ENCODE measurements around the gene CLNK. TPM values are rescaled to one million over a fixed set of nuclear protein-coding genes. Genes with fewer than 3 reads are reported as not detected.
A peak's percentile ranks its signal among the peaks of the same experiment; 100 is the strongest.

Gene CLNK
- total RNA-seq, 4 donors from 2014 or later: under 0.01 to 0.73 TPM; not detected in 2

DNA sequence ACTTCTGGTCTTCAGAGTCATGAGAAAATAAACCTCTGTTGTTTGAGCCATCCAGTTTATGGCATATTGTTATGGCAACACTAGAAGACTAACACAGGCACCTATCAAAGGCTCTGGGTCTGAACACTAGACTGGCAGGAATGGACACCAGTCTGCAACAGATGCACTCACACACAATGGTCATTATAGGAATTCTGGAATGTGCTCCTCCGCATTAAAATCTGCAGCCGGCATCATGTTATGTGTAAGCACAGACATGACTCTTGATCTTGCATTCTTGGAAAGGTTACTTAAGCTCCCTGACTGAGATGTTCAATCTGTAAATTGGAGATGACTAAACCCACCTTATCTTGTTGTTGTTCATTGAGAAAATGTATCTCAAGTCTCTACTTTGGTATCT lies 115.1 kb downstream of the CLNK start:
- Histone ChIP-seq H3K27ac (no peak overlapping the region), H3K27me3 (no peaks in the 10 kb centered on the region), H3K36me3 (no peaks in the 10 kb centered on the region), H3K9me3 (peaks cover 0 to 4% (median 0%) of the 10 kb centered on the region in 3 donors), H3K4me3 (no peak overlapping the region), H3K4me1 (no peaks in the 10 kb centered on the region)
- ATAC-seq: no peak
- TF ChIP-seq POLR2A (IDR thresholded peaks at IDR 0.05): no peak
- TF ChIP-seq EP300 (IDR thresholded peaks at IDR 0.05): no peak
- no peak for TF ChIP-seq CTCF (IDR thresholded peaks at IDR 0.05)
- TF ChIP-seq POLR2AphosphoS5 (IDR thresholded peaks at IDR 0.05): no peak
- WGBS, 2 donors (ENCODE audit: low coverage in 1 of 2): 85% methylated on average over 2 of the region's 2 CpGs; no CpG with 5 or more reads in 1 of the 2 donors

GRCh38 chr4:10567766-10568165 lies 116.8 kb downstream of the CLNK start:
- TF ChIP-seq POLR2AphosphoS5 (IDR thresholded peaks at IDR 0.05) (no peak), POLR2A (IDR thresholded peaks at IDR 0.05) (no peak)
- H3K4me3 ChIP-seq: no peak overlapping the region
- no peaks in the 10 kb centered on the region for H3K27me3 ChIP-seq
- no peak for ATAC-seq
- H3K27ac ChIP-seq: no peak overlapping the region
- no peaks in the 10 kb centered on the region for H3K36me3 ChIP-seq
- no peaks in the 10 kb centered on the region for H3K4me1 ChIP-seq
- H3K9me3 ChIP-seq: peaks cover 0 to 4% (median 0%) of the 10 kb centered on the region in 3 donors

- Histone ChIP-seq H3K4me3 (no peak overlapping the region), H3K4me1 (no peaks in the 10 kb centered on the region), H3K9me3 (peaks cover 0 to 4% (median 0%) of the 10 kb centered on the region in 3 donors), H3K36me3 (no peaks in the 10 kb centered on the region), H3K27me3 (no peaks in the 10 kb centered on the region), H3K27ac (no peak overlapping the region)
- TF ChIP-seq EP300 (IDR thresholded peaks at IDR 0.05): no peak
- TF ChIP-seq CTCF (IDR thresholded peaks at IDR 0.05): no peak
- no peak for TF ChIP-seq POLR2A (IDR thresholded peaks at IDR 0.05)
- WGBS, 2 donors (ENCODE audit: low coverage in 1 of 2): 76 to 78% methylated on average over 3 to 5 of the region's 5 CpGs
- no peak for ATAC-seq
Measured at GRCh38 chr4:10565166-10565780, 119.3 kb downstream of the CLNK start.

- Histone ChIP-seq H3K27me3 (peaks cover 7% of the 10 kb centered on the region), H3K4me3 (no peak overlapping the region), H3K4me1 (peaks cover 0 to 4% (median 0%) of the 10 kb centered on the region in 3 donors), H3K27ac (no peak overlapping the region), H3K9me3 (no peaks in the 10 kb centered on the region), H3K36me3 (no peaks in the 10 kb centered on the region)
- peak; percentile 64 to 76 (median 74) for TF ChIP-seq CTCF (IDR thresholded peaks at IDR 0.05)
- no peak for TF ChIP-seq POLR2AphosphoS5 (IDR thresholded peaks at IDR 0.05)
- ATAC-seq: peak; percentile 74
- 8 to 13% methylated on average over 4 to 6 of the region's 6 CpGs for WGBS, 2 donors (ENCODE audit: low coverage in 1 of 2)
Measured at GRCh38 chr4:10554694-10555093, 129.9 kb downstream of the CLNK start.

- ATAC-seq: no peak
- WGBS, 2 donors (ENCODE audit: low coverage in 1 of 2): 83 to 95% methylated on average over 2 of the region's 2 CpGs
- H3K4me1 ChIP-seq: peaks cover 0 to 4% (median 0%) of the 10 kb centered on the region in 3 donors
- peaks cover 7% of the 10 kb centered on the region for H3K27me3 ChIP-seq
- TF ChIP-seq EP300 (IDR thresholded peaks at IDR 0.05) (no peak), CTCF (IDR thresholded peaks at IDR 0.05) (no peak), POLR2A (IDR thresholded peaks at IDR 0.05) (no peak), POLR2AphosphoS5 (IDR thresholded peaks at IDR 0.05) (no peak)
- H3K36me3 ChIP-seq: no peaks in the 10 kb centered on the region
- H3K9me3 ChIP-seq: no peaks in the 10 kb centered on the region
- no peak overlapping the region for H3K4me3 ChIP-seq
- H3K27ac ChIP-seq: no peak overlapping the region
Measured at GRCh38 chr4:10554121-10554520, 130.4 kb downstream of the CLNK start.
